DMS53 (cell line): ENCODE data around the gene CLPTM1L.
"Not testable (repeated sequence)": the region's sequence is repeated elsewhere in the genome, so short reads cannot be mapped to it uniquely, and the experiment has no call there.

Experiments used
- DNase-seq: peaks from one replicate; lab custom pipeline; 2025; lab: John Stamatoyannopoulos, UW

CLPTM1L gene

DNA sequence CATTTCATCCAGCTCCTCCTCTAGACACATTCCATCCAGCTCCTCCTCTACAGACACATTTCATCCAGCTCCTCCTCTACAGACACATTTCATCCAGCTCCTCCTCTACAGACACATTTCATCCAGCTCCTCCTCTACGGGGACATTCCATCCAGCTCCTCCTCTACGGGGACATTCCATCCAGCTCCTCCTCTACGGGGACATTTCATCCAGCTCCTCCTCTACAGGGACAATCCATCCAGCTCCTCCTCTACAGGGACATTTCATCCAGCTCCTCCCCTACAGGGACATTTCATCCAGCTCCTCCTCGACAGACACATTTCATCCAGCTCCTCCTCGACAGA, 18.4 kb downstream of the CLPTM1L start:
- DNase-seq = not testable (repeated sequence)

DNA sequence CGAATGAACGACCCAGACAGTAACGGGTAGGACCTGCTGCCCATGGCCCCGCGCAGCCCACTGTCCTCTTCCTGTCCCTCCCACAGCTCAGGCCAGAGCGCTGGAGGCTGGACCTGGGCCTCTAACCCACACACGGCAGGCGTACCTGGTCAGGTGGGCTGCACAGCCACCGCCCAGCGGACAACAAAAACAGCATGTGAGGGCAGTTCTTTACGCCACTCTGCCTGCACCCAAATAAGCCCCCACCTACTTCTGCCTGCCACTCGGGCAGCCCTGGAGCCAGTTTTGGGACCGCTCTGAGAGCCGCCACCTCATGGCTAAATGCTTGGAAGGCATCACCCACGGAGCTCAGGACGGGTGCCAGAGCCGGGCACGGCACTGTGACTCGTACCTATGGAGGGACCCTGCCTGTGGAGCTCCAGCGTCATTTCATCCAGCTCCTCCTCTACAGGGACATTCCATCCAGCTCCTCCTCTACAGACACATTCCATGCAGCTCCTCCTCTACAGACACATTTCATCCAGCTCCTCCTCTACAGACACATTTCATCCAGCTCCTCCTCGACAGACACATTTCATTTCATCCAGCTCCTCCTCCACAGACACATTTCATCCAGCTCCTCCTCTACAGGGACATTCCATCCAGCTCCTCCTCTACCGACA, 18.9 kb downstream of the CLPTM1L start:
- no peak for DNase-seq

DNA sequence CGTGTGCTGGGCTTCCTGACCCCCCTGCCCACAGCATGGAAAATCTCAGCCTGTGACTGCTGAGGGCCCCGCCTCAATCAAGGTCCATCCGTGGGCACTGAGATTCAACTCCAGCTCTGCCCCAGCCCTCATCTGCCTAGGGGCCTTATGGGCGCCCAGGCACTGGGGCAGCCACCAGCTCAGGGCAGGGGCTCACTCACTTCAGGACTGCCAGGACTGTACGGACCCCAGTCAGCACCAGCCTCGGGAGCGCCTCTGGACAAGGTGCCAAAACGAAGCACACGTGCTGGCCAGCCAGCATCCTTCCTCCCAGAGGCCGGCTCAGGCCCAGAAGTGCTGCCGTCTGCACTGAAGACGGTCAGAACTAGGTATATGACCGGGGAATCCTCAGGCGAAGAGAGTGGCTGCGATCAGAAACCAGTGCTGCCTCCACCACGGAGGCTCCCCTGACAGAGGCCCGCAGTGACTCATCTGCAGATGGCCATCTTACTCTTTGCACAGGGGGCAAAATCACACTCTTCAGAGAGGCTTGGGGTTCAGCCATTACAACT, 19.6 kb downstream of the CLPTM1L start:
- no peak for DNase-seq

GRCh38 chr5:1324719-1325190, 20.1 kb downstream of the CLPTM1L start:
- DNase-seq = no peak

DNA sequence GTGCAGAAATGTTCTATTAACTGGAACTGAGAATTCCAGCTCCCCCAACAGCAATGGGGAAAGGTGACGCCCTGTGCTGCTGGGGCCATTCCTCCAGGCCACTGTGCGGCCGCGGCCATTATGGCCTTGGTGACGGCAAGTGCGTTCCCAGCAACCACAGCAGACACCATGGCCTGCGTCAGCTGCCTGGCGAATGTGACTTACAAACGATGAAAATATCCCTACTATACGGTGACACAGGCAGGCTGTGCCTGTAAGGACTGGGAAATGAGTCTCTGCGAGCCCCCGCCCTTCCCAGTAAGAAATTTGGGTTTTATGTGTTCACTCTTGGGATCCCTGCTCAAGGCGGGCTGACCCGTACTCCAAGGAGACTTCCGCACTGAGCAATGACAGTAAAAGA, 20.6 kb downstream of the CLPTM1L start:
- no peak for DNase-seq

DNA sequence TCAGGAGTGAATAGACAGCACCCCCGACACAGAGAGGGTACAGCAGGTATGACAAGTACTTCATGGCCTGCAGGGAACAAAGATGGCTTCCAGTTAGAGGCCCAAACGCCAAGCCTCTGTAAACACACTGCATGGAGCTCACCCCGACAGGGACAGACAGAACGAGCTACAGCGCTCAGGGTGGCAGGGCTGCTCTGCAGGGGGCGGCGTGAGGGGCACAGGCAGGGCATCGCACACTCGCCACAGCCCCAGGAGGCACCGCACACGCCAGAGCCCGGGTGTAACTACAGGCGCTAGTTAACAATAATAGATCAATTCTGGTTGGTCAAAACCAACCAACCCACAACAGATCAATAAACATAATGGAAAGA, 21.1 kb downstream of the CLPTM1L start:
- peak; percentile 36 for DNase-seq

- no peak for DNase-seq
These were observed 21.7 kb downstream of the CLPTM1L start for GRCh38 chr5:1322955-1323802.

DNA sequence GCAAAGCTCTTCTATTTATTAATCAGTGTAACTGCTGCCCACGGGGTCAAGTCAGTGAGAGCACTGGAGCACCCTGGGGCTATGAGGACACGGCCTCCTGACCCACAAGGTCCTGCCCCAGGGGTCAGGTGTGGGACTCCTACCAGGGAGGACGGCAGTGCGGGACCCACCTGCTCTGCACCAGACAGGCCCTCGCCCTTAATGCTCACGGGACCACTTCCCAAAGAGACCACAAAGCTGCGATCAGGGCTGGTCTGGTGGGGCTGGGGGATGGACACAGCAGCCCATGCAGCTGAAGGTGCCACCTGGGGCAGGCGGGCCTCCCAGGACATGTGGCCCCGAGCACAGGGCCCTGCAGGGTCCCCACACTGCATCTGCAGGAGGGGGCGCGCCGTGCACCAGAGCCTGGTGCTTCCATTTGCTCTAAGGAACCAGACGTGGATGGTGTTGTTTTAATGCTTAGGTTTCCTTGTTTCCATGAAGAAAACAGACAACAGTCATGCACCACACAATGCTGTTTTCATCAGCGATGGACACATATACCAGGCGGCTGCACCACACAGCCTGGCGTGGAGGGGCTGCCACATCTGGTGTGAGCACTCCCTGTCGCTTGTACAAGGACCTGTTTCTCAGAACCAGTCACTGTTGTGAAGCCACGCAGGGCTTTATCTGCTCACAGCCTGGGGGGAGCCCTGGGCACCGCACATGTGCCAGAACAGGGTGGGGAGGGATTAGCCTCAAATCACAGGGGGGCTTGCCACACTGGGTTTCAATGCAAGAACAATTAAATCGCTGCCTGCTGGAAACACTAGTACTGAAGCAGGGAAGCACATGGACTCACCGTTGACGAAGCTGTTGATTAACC, 22.6 kb downstream of the CLPTM1L start:
- DNase-seq = no peak

- DNase-seq = no peak
These were observed 23.3 kb downstream of the CLPTM1L start for GRCh38 chr5:1321576-1321975.

DNA sequence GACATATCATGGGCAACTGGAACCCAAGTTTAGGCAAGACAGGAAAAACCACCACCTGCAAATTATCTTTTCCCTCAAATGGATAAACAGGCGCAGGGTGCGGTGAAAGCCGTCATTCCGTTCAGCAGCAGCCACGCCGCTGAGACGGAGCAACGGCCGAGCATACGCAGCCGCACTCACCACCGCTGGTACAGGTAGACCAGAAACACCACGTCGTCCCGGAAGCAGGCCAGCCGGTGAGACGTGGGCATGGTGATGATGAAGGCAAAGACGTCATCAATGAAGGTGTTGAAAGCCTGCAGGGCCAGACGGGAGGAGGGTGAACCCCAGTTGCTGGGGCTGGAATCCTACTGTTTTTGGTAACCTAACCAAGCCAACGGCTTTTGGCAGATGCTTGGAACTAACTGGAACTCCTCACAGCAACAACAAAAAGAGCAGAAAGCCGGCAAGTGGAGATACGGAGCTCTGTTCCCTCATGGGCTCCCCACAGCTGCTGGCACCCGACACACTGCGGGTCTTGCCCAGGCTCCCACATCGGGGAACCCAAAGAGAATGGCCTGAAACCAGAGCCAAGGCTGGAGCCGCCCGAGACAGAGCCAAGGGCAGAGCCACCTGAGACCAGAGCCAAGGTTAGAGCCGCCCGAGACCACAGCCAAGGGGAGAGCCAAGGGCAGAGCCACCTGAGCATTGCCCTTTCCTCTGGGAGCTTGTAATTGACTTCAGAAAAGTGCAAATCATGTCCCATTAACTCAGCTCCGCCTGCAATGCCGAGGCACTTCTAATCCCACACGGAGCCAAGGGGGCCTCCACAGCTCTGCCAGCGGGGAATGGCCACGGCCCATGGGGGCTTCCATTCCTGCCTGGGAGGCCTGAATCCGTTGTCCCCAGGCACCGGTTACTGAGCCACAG, 24.2 kb downstream of the CLPTM1L start:
- DNase-seq = no peak

- DNase-seq = peak; percentile 83
These were observed 25.3 kb downstream of the CLPTM1L start for GRCh38 chr5:1319436-1320256.

- peak; percentile 74 for DNase-seq
These were observed 26.1 kb downstream of the CLPTM1L start for GRCh38 chr5:1318659-1319251.

DNA sequence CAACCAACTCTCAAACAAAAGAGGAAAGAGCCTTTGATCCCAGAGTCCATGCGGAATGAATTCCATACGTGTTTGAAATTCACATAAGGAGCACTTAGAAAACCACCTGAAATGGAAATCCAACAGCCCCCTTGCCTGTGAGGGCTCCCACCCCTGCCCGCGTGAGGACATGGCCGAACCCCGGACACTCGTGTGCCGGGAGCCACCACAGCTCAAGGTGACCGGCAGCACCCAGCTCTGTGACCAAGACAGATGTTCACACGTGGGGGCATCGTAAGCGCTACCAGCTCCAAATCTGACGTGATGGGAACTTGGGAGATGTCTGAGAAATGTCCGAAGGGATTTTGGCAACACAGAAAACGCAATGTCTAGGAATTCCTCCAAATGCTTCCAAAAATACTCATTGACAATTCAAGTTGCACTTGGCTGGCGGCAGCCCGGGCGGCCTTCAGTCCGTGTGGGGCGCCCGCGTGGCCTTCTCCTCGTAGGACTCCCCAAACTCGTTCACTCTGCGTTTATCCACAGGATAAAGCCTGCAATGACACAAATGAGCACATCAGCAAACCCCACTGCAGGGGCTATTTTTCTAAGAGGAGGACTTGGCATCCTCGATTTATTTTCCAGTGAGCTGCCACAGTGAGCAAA, 26.9 kb downstream of the CLPTM1L start:
- DNase-seq = no peak

DNA sequence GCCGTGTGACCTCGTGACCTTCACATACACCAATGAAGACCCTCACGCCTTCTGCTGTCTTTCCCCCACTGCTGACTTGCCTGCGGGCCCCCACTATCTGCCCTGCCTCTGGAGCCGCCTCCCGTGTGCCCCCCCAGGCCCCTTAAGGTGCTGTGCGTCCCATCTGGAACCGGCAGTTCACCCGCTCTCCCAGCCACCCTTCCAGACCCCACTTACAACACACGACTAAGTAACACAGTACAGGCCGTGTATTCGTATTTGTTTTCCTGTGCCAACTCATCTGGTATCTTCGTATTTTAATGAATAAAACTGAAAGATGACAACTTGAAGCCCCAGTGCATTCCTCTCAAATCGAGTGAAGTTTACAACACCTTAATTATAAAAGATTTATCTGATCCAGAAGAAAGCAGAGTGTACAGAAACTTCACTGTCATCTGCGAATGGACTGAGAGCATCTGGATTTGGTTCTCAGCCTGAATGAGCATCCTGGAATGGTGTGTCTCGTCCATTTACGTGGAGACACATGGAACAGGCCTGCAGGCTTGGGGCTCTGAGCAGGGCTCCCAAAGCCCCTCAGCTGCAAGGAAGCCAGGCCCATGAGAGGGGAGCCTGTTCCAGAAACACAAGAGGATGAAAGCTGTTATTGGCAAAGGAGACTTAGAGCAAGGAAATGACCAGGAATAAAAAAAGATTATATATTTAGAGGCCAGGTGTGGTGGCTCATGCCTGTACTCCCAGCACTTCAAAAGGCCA, 28.1 kb downstream of the CLPTM1L start:
- peak; percentile 89 for DNase-seq

DNA sequence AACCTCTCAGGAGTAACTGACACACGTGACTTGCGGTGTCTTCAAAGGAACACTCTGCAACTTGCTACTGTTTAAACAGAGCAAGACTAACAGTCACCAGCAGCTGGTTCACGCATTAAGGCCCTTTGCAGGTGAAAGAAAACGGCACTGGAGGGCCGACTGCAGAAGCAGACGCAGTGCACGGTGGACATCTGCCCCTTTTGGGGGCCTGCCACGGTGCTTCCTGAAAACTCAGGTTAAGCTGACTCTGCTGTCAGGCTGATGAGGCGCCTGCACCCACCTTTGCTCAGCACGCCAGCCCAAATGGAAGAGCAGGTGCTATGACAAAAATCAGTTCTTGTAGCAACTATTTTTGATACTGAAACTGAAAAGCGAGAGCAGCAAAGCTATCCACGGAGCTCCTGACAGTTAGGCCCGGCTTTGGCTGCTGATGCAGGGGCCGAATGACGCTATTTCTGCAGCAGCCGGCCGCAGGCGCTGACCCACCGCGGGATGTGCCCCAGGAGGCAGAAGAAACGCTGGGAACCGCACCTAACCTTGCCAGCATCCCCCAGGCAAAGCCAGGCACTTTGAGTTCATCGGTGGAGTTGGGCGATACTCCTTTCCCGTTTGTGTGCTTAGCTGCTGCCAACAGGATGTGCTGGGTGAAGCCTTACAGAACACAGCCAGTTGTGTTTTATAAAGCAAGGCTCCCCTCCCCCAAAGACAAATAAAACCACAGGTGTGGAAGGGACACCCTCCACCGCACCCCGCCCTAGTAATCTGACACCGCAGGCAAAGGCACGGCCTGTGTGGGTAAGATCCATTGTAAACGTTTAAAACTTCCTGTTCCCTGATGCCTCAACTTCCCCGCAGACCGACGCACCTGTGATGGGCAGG, 29.0 kb downstream of the CLPTM1L start:
- peak; percentile 100 for DNase-seq

GRCh38 chr5:1315018-1315708, 29.7 kb downstream of the CLPTM1L start:
- DNase-seq = peak; percentile 67

DNA sequence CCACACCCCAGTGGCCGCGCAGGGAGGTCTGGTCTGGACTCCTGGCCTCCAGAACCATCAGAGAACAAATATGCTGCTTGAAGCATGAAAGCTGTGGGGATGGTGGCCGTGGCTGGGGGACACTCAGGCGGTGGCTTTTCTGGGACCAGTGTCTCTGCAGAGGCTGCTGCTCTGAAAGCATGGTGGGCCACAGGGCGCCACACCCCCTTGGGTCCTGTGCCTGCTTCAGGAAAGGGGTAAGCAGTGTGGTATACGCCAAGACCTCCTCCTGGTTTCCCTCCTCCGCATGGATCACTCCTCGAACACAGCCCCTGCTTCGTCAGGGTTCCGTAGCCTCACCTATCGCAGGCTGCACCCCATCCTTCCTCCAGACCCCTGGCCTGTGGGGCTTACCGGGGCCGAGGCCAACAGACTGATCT, 30.3 kb downstream of the CLPTM1L start:
- peak; percentile 57 for DNase-seq
